ENCODE results near the gene UTP4. TPM values are rescaled to one million over a fixed set of nuclear protein-coding genes. Genes with fewer than 3 reads are reported as not detected.

UTP4 gene
- total RNA-seq, 2 experiments from 2014 or later: 40.1 to 40.3 TPM

DNA sequence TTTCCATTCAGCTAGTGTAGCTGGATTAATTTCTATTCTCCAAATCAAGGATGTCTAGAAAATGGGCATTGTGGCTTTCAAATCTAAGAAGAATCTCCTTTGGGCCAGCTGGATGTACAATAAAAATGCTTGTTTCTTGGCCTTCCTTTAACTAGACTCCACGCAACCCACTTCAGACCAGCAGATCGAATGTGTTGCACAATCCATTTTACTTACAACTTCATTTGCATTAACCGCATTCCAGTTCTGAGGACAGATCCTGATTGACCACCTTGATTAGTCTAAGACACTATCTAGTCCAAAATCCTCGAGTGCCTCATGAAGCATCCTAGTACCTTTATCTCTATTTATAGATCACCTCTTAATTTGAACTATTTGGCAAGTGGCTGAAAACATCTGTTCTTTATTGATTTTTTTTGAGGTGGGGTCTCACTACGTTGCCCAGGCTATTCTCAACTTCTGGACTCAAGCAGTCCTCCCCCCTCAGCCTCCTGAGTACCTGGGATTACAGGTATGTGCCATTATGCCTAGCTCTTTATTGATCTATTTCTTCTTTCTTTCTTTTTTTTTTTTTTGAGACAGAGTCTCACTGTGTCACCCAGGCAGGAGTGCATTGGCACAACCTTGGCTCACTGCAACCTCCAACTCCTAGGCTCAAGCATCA, 47.3 kb upstream of the UTP4 start:
- no peaks in the 10 kb centered on the region for H3K27me3 ChIP-seq (ENCODE audit: control insufficient read depth in 1 of 2, insufficient read depth in 2 of 2, low read length in 2 of 2)
- Mint-ChIP-seq H3K36me3 (ENCODE audit: low read depth) (peaks cover 36% of the 10 kb centered on the region), H3K4me1 (ENCODE audit: low read depth) (no peaks in the 10 kb centered on the region), H3K27ac (no peak overlapping the region), H3K27me3 (no peaks in the 10 kb centered on the region), H3K4me3 (no peak overlapping the region), H3K9me3 (no peaks in the 10 kb centered on the region)
- intact Hi-C loops (cut with DNase I, micrococcal nuclease): no loop called here
- DNase-seq (no peak), ATAC-seq (ENCODE audit: poor library complexity) (no peak)
- peaks cover 19% of the 10 kb centered on the region for H3K36me3 ChIP-seq (ENCODE audit: insufficient read depth, low read length)
- peaks cover 10% of the 10 kb centered on the region for H3K4me1 ChIP-seq (ENCODE audit: insufficient read depth, low read length)
- no peak overlapping the region for H3K4me3 ChIP-seq (ENCODE audit: low read length)
- TF ChIP-seq, protein P1, sequence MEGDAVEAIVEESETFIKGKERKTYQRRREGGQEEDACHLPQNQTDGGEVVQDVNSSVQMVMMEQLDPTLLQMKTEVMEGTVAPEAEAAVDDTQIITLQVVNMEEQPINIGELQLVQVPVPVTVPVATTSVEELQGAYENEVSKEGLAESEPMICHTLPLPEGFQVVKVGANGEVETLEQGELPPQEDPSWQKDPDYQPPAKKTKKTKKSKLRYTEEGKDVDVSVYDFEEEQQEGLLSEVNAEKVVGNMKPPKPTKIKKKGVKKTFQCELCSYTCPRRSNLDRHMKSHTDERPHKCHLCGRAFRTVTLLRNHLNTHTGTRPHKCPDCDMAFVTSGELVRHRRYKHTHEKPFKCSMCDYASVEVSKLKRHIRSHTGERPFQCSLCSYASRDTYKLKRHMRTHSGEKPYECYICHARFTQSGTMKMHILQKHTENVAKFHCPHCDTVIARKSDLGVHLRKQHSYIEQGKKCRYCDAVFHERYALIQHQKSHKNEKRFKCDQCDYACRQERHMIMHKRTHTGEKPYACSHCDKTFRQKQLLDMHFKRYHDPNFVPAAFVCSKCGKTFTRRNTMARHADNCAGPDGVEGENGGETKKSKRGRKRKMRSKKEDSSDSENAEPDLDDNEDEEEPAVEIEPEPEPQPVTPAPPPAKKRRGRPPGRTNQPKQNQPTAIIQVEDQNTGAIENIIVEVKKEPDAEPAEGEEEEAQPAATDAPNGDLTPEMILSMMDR (IDR thresholded peaks at IDR 0.05): no peak
- ChIA-PET CTCF (interaction anchor here (1.1 kb wide), 1 partner anchor 39 kb away, joined by 3 read pairs; no protein-coding TSS in a partner anchor), POLR2A (no interaction called here)
- H3K27ac ChIP-seq (ENCODE audit: low read depth in 1 of 2, low read length in 2 of 2): no peak overlapping the region
- no peaks in the 10 kb centered on the region for H3K9me3 ChIP-seq (ENCODE audit: control insufficient read depth in 1 of 2, insufficient read depth in 1 of 2, low read length in 2 of 2)

GRCh38 chr16:69087161-69087581, 45.3 kb upstream of the UTP4 start:
- H3K36me3 ChIP-seq (ENCODE audit: insufficient read depth, low read length): peaks cover 19% of the 10 kb centered on the region
- TF ChIP-seq, protein P1 (IDR thresholded peaks at IDR 0.05): no peak
- ChIA-PET POLR2A (no interaction called here), CTCF (no interaction called here)
- peaks cover 10% of the 10 kb centered on the region for H3K4me1 ChIP-seq (ENCODE audit: insufficient read depth, low read length)
- no peak overlapping the region for H3K27ac ChIP-seq (ENCODE audit: low read depth in 1 of 2, low read length in 2 of 2)
- no peaks in the 10 kb centered on the region for H3K9me3 Mint-ChIP-seq
- intact Hi-C loops (cut with DNase I, micrococcal nuclease): no loop called here
- H3K27ac Mint-ChIP-seq: no peak overlapping the region
- H3K27me3 Mint-ChIP-seq: no peaks in the 10 kb centered on the region
- no peaks in the 10 kb centered on the region for H3K9me3 ChIP-seq (ENCODE audit: control insufficient read depth in 1 of 2, insufficient read depth in 1 of 2, low read length in 2 of 2)
- DNase-seq (no peak), ATAC-seq (ENCODE audit: poor library complexity) (no peak)
- H3K4me3 ChIP-seq (ENCODE audit: low read length): no peak overlapping the region
- H3K27me3 ChIP-seq (ENCODE audit: control insufficient read depth in 1 of 2, insufficient read depth in 2 of 2, low read length in 2 of 2): no peaks in the 10 kb centered on the region
- H3K4me3 Mint-ChIP-seq: no peak overlapping the region
- no peaks in the 10 kb centered on the region for H3K4me1 Mint-ChIP-seq (ENCODE audit: low read depth)
- peaks cover 36% of the 10 kb centered on the region for H3K36me3 Mint-ChIP-seq (ENCODE audit: low read depth)

GRCh38 chr16:69088684-69089083, 43.8 kb upstream of the UTP4 start:
- intact Hi-C loops (cut with DNase I, micrococcal nuclease): no loop called here
- H3K27me3 Mint-ChIP-seq: no peaks in the 10 kb centered on the region
- ChIA-PET CTCF (interaction anchor here (1.0 kb wide), 1 partner anchor 35 kb away, joined by 5 read pairs; no protein-coding TSS in a partner anchor), POLR2A (no interaction called here)
- peaks cover 26% of the 10 kb centered on the region for H3K36me3 Mint-ChIP-seq (ENCODE audit: low read depth)
- peaks cover 14% of the 10 kb centered on the region for H3K36me3 ChIP-seq (ENCODE audit: insufficient read depth, low read length)
- H3K4me3 ChIP-seq (ENCODE audit: low read length): no peak overlapping the region
- no peak for ATAC-seq (ENCODE audit: poor library complexity)
- H3K9me3 Mint-ChIP-seq: no peaks in the 10 kb centered on the region
- TF ChIP-seq, protein P1 (IDR thresholded peaks at IDR 0.05): no peak
- no peak overlapping the region for H3K4me3 Mint-ChIP-seq
- H3K27me3 ChIP-seq (ENCODE audit: control insufficient read depth in 1 of 2, insufficient read depth in 2 of 2, low read length in 2 of 2): no peaks in the 10 kb centered on the region
- H3K9me3 ChIP-seq (ENCODE audit: control insufficient read depth in 1 of 2, insufficient read depth in 1 of 2, low read length in 2 of 2): no peaks in the 10 kb centered on the region
- no peaks in the 10 kb centered on the region for H3K4me1 Mint-ChIP-seq (ENCODE audit: low read depth)
- DNase-seq: no peak
- no peak overlapping the region for H3K27ac ChIP-seq (ENCODE audit: low read depth in 1 of 2, low read length in 2 of 2)
- H3K27ac Mint-ChIP-seq: no peak overlapping the region
- H3K4me1 ChIP-seq (ENCODE audit: insufficient read depth, low read length): peaks cover 10% of the 10 kb centered on the region

Measured in CD4-positive, alpha-beta T cell (primary cell).